Measurements from ENCODE around the gene WNK2. TPM values are rescaled to one million over a fixed set of nuclear protein-coding genes. Genes with fewer than 3 reads are reported as not detected.

The WNK2 gene
- total and polyA plus RNA-seq, 2 donors (not counting 3 experiments of a cell fraction or from before 2014, with no cell fraction given), result not detected

- Histone ChIP-seq H3K79me2 (ENCODE audit: control insufficient read depth, insufficient read depth, low read length) (no peaks in the 10 kb centered on the region), H3K36me3 (ENCODE audit: control insufficient read depth in 2 of 2, extremely low read depth in 1 of 2, insufficient read depth in 2 of 2, low read length in 2 of 2) (no peaks in the 10 kb centered on the region), H3K4me2 (ENCODE audit: insufficient read depth, low read length) (no peak overlapping the region), H3K4me1 (ENCODE audit: control insufficient read depth, extremely low read depth, insufficient read depth, low read length) (no peaks in the 10 kb centered on the region), H3K27me3 (ENCODE audit: control insufficient read depth in 2 of 2, insufficient read depth in 2 of 2, low read length in 2 of 2) (no peaks in the 10 kb centered on the region), H3K4me3 (replicated peaks in 1 of 3; ENCODE audit: insufficient read depth in 1 of 3, low read depth in 1 of 3, low read length in 3 of 3) (no peak overlapping the region), H3K9me3 (replicated peaks; ENCODE audit: control insufficient read depth, insufficient read depth, low read length) (no peaks in the 10 kb centered on the region), H3K27ac (ENCODE audit: insufficient read depth, low read depth, low read length) (no peak overlapping the region), H3K9me1 (replicated peaks; ENCODE audit: control insufficient read depth, extremely low read depth, insufficient read depth, low read length) (no peaks in the 10 kb centered on the region), H2AFZ (ENCODE audit: low read depth, low read length) (no peak overlapping the region), H3K9ac (replicated peaks; ENCODE audit: extremely low read depth, insufficient read depth, low read length) (no peak overlapping the region), H4K20me1 (replicated peaks; ENCODE audit: control insufficient read depth, extremely low read depth, insufficient read depth, low read length) (no peaks in the 10 kb centered on the region)
- TF ChIP-seq POLR2A (IDR thresholded peaks at IDR 0.05; ENCODE audit: low read depth, low read length) (no peak), CTCF (IDR thresholded peaks at IDR 0.05; ENCODE audit: extremely low read depth in 1 of 2, insufficient read depth in 1 of 2, low read depth in 1 of 2, low read length in 2 of 2) (no peak), GATA2 (IDR thresholded peaks at IDR 0.05; ENCODE audit: insufficient read depth, insufficient read length, low read depth, low read length) (no peak), MAX (IDR thresholded peaks at IDR 0.05; ENCODE audit: insufficient read depth, insufficient read length) (no peak), MYC (IDR thresholded peaks at IDR 0.05; ENCODE audit: low read depth, low read length) (no peak), EZH2 (IDR thresholded peaks at IDR 0.05; ENCODE audit: borderline replicate concordance, low read depth, low read length, severe bottlenecking) (no peak), POLR2AphosphoS5 (IDR thresholded peaks at IDR 0.05; ENCODE audit: insufficient read depth, low read depth, low read length) (no peak), JUN (IDR thresholded peaks at IDR 0.05; ENCODE audit: borderline replicate concordance, insufficient read depth, insufficient read length, low read depth) (no peak), FOS (IDR thresholded peaks at IDR 0.05; ENCODE audit: borderline replicate concordance, insufficient read depth, low read length) (no peak)
- FAIRE-seq (no peak), DNase-seq (ENCODE audit: low read depth, low spot score) (no peak)
- dilution Hi-C loops (cut with MboI; ENCODE audit: extremely low pct_ligation_motif_present, low sequenced_read_pairs), result no loop called here
- no TSS peak for BruUV-seq (replicated peaks)
- CTCF ChIA-PET, result no interaction called here
- POLR2A ChIA-PET, result no interaction called here
- intact Hi-C loops (cut with micrococcal nuclease), result no loop called here
Measured at GRCh38 chr9:93166699-93167098, 17.2 kb upstream of the WNK2 start.

Measured in endothelial cell of umbilical vein (primary cell).